HuH-7.5 (cell line): Measurements from ENCODE around the gene ZXDC.
A peak's percentile ranks its signal among the peaks of the same experiment; 100 is the strongest.

ENCODE experiments used
- DNase-seq: peaks from one replicate; pipeline ENCODE4 v3.0.0; 2011; ENCODE audit warnings: low spot score

The ZXDC gene

DNA sequence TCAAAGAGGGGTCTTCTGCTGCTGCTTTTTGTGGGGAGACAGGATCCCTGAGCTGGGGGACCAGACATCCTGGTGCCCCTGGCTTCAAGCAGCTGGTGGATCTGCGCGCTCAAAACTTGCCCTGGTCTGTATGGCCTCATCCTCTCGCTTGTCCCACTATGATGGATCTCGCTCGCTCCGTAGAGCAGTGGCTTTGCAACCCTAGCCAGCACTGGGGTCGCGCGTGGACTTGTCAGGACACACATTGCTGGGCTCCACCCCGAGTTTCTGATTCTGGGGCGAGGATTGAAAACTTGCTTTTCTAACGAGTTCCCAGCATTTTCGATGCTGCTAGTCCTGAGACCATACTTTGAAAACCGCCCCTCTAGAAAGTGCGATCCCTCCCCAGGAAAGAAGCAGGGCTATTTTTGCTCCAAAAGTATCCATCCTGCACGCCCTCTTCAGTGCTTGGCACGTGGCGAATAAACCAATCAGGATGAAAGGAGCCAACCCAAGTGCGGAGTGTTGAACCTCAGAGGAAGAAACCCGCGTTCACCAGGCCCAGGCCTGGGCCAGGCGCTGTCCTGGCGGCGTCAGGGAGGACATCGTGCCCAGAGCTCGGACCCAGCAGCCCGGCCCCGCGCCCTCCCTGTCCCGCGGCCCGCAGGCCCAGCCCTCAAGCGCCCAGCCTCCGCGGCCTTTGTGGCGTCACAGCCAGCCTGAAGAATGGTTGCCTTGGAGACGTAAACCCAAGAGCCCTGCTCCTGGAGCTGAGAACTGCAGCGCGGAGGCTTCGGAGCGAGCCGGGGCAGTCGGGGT is 81.3 kb downstream of the ZXDC start, which contains the start of gene CFAP100:
CFAP100 (plus strand) TSS at position 731 of the 798 bp plus-strand sequence. CDS start 1,092 bp downstream, outside the sequence.
- no peak for DNase-seq

DNA sequence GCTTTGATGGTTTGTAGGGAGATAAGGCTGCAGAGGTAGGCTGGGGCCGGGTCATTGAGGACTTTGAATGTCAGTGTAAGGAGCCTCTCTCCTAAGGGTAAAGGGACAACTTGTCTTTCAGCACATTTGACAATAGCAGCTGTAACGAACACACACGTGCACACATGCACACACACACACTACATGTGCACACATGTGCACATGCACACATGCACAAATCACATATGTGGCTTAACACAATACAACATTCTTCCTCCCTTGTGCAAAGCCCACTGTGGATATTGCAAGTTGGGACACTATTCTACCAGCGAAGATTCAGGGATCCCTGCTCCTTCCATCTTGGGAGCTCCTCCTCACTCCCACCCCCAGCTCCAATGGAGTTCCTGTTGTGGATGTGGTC is 82.1 kb downstream of the ZXDC start:
- no peak for DNase-seq

DNA sequence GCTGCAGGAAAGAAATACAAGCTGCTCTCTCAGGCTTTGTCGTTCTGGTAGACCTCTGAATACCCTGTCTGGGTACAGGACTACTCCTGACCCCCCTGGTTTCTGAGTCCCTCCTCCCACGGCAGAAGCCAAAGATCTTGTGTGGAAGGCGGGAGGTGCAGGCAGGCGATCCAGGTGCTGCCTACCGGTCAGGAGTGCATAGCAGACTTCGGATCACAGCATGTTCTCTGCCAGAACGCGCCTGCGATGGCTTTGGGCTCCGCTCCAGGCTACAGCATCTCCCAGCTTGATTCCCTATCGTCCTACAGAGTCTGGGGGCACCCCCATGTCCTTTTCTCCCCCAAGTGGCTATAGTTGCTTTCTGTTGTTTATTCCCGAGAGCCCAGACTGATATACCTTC is 83.4 kb downstream of the ZXDC start:
- DNase-seq = no peak

DNA sequence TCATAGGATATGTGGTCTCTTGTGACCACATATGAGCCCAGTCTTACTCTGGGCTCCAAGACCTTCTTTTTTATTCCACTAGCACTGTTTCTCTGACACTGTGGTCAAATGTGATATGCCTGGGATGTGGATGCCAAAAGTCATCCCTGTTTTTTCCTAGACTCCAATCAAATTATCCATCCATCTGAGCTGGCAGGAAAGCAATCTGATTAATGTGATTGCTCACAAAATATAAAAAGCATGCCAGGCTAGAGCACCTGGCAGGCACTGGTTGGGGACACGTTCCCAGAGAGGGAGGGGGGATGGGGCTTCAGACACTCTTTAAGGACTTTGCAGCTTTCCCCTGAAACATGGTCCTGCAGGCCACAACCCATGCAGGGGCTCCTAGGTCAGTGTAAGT is 84.1 kb downstream of the ZXDC start:
- no peak for DNase-seq

DNA sequence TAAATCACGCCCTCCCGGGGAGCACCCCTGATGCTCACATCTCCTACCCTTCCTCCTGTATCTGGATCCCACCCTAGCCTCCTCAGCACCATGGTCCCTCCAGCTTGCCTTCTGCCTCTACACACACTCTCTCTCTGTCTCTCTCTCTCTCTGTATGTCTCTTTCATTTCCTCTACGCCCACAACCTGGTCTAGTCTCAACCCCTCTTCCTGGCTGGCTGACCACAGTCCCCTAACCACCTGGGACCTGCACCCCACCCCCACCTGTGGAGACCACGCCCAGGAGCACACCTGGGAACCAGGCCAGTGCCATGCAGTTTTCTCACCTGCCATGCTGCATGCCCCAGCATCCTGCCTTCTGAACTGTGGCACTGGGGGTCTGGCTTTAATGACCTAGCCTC is 84.9 kb downstream of the ZXDC start:
- DNase-seq = no peak

DNA sequence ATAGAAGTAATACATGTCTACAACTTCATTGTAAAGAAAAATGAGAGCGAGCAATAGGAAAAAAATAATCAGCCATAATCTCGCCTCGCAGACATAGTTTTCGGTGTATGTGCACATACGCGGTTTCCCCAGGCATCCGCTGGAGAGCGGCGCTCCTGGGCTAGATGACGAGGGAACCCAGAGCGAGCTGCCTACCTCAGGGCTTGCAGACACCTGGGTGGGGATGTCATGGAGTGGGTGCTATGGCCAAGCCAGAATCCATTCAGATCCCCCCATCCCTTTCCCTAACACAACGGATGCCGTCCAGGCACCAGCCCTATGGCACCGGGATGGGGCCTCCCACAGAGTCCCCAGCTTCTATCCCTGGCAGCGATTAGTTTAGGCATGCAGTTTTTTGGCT is 85.5 kb downstream of the ZXDC start:
- DNase-seq = no peak

DNA sequence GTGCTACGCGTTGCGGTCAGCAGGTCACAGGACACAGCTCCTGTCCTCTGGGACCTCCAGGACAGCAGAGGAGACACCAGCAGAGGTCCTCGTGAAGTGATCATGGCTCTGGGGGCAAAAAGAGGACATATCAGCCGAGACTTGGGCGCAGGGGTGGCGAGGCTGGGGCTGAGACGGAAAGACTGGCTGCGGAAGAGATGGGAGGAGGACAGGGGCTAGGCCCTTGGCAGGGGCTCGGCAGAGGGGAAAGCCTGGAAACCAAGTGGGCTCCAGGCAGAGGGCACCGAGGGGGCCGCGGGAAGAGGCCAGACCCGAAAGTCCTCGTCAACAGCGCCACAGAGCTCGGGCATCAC is 85.9 kb downstream of the ZXDC start:
- no peak for DNase-seq

DNA sequence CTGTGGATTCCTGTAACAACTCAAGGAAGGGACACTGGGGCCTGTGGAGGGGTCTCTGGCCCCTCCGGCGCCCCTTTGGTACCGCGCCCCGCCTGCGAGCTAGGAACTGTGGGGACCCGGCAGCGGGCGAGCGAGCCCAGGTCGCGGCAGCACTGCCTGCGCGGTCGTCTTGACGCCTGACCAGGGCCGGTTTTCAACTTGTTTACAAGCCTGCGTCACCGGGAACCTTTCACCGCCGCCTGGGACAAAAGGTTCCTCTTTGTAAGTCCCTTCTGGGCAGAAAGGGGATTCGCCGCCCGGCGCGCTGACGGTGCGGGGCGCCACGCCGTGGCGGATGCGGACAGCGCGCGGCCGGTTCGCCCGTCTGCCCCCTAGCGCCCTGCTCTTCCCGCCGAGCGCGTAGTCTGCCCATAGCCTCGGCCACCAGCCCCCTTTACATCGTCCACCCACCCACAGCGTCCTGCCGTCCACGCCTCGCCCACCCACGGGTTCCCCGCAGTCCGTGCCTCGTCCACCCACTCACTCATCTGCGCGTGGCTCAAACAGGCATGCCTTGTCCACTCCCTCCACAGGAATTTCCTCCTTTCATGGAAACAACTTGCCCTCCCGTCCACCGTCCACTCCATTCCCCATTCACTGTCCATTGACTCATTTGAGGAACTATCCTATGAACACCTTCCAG is 86.4 kb downstream of the ZXDC start:
- DNase-seq = peak; percentile 92
